DMS153 treated with DMSO at 0.1 percent for 48 hours (cell line): Measurements from ENCODE around the gene EIF3I.

Experiments used
- DNase-seq: peaks from one replicate; lab custom pipeline; 2025; ENCODE audit not compliant: unreplicated experiment; lab: John Stamatoyannopoulos, UW

EIF3I gene

GRCh38 chr1:32221980-32222755 lies at the start of gene EIF3I, which contains the start of gene TMEM234:
EIF3I (plus strand) TSS chr1:32222407; CDS start chr1:32222442, 35 bp downstream.
TMEM234 (minus strand) TSS chr1:32222353; CDS start chr1:32222322, 31 bp downstream.
- DNase-seq: peak; percentile 99

- no peak for DNase-seq
Observed at GRCh38 chr1:32172621-32173245, 49.5 kb upstream of the EIF3I start.

- DNase-seq: no peak
Observed at GRCh38 chr1:32178380-32179192, 43.6 kb upstream of the EIF3I start.

- DNase-seq: peak; percentile 84
Observed at GRCh38 chr1:32179193-32179442, 43.1 kb upstream of the EIF3I start.

- DNase-seq: peak; percentile 98
Observed at GRCh38 chr1:32179443-32180185, 42.6 kb upstream of the EIF3I start, which contains the start of gene TXLNA. TXLNA (plus strand) TSS chr1:32179675; CDS start chr1:32180346, 671 bp downstream.

GRCh38 chr1:32180186-32181060 lies 41.8 kb upstream of the EIF3I start:
- no peak for DNase-seq

- no peak for DNase-seq
Observed at GRCh38 chr1:32181065-32181464, 41.1 kb upstream of the EIF3I start.

- no peak for DNase-seq
Observed at GRCh38 chr1:32181563-32181962, 40.6 kb upstream of the EIF3I start.

- no peak for DNase-seq
Observed at GRCh38 chr1:32182060-32182459, 40.1 kb upstream of the EIF3I start.

GRCh38 chr1:32184650-32185049 lies 37.6 kb upstream of the EIF3I start:
- no peak for DNase-seq

- DNase-seq: no peak
Observed at GRCh38 chr1:32186077-32186476, 36.1 kb upstream of the EIF3I start.

GRCh38 chr1:32186491-32186890 lies 35.7 kb upstream of the EIF3I start:
- DNase-seq: no peak

GRCh38 chr1:32187850-32188249 lies 34.4 kb upstream of the EIF3I start:
- DNase-seq: no peak

GRCh38 chr1:32192220-32192948 lies 29.8 kb upstream of the EIF3I start:
- DNase-seq: no peak

GRCh38 chr1:32194984-32195383 lies 27.2 kb upstream of the EIF3I start:
- no peak for DNase-seq

GRCh38 chr1:32195531-32195930 lies 26.7 kb upstream of the EIF3I start:
- DNase-seq: no peak

GRCh38 chr1:32195972-32196823 lies 26.0 kb upstream of the EIF3I start:
- DNase-seq: no peak

GRCh38 chr1:32197074-32197473 lies 25.1 kb upstream of the EIF3I start:
- DNase-seq: no peak

GRCh38 chr1:32197837-32198236 lies 24.4 kb upstream of the EIF3I start:
- no peak for DNase-seq
